Measurements from ENCODE around the gene NHS.

DNA sequence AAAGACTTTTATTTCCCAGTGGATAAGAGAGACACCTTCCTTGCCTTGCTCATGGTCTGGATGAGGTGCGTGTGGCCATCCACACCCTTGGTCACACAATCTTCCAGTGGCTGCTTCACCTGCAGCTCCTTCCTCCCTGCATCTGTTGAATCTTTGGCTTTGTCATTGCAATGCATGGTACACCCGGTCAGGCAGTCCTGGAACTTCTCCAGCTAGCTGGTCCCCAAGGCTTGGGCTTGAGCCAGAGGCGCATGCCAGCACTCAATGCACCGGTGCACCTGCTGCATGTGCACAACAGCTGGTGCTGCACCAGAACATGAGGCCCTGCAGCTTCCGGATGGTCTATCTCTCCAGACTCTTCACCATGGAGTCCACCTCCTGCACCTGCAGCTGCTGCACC is 394.0 kb downstream of the NHS start:
- no peak for TF ChIP-seq POLR2A (IDR thresholded peaks at IDR 0.05)
- TF ChIP-seq, protein P1, sequence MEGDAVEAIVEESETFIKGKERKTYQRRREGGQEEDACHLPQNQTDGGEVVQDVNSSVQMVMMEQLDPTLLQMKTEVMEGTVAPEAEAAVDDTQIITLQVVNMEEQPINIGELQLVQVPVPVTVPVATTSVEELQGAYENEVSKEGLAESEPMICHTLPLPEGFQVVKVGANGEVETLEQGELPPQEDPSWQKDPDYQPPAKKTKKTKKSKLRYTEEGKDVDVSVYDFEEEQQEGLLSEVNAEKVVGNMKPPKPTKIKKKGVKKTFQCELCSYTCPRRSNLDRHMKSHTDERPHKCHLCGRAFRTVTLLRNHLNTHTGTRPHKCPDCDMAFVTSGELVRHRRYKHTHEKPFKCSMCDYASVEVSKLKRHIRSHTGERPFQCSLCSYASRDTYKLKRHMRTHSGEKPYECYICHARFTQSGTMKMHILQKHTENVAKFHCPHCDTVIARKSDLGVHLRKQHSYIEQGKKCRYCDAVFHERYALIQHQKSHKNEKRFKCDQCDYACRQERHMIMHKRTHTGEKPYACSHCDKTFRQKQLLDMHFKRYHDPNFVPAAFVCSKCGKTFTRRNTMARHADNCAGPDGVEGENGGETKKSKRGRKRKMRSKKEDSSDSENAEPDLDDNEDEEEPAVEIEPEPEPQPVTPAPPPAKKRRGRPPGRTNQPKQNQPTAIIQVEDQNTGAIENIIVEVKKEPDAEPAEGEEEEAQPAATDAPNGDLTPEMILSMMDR (IDR thresholded peaks at IDR 0.05), result no peak
- TF ChIP-seq POLR2AphosphoS5 (IDR thresholded peaks at IDR 0.05; ENCODE audit: insufficient read depth in 1 of 2, low read depth in 1 of 2), result no peak

Measured in vagina (tissue), 2 donors.